Embryonic facial prominence (tissue), 1 donor: Measurements from ENCODE around the gene GVQW3.

Experiments
- DNase-seq: peaks from one replicate; pipeline ENCODE4 v3.0.0-alpha.2; 2016; ENCODE audit errors: extremely low spot score

GVQW3 gene

GRCh38 chr11:76445121-76446084 is 64.3 kb downstream of the GVQW3 start:
- peak; percentile 75 for DNase-seq

GRCh38 chr11:76448506-76448905 is 67.4 kb downstream of the GVQW3 start:
- no peak for DNase-seq

- no peak for DNase-seq
Measured at GRCh38 chr11:76453248-76453647, 72.1 kb downstream of the GVQW3 start.

- DNase-seq, result peak; percentile 12
Measured at GRCh38 chr11:76455331-76455730, 74.2 kb downstream of the GVQW3 start.

- no peak for DNase-seq
Measured at GRCh38 chr11:76455931-76456330, 74.8 kb downstream of the GVQW3 start.

- no peak for DNase-seq
Measured at GRCh38 chr11:76456571-76456970, 75.4 kb downstream of the GVQW3 start.
